ENCODE results near the gene AP3B1.

Gene AP3B1

GRCh38 chr5:78294248-78295034 is at the start of gene AP3B1:
Gene AP3B1, minus strand, starts transcription at chr5:78294698. Its CDS starts 119 bp downstream, at chr5:78294579.
- DNase-seq (ENCODE audit: low read depth in 1 of 2, low spot score in 1 of 2), result peak; percentile 95

- DNase-seq (ENCODE audit: low read depth in 1 of 2, low spot score in 1 of 2), result no peak
These were observed 46.9 kb upstream of the AP3B1 start for GRCh38 chr5:78341440-78341839.

- no peak for DNase-seq (ENCODE audit: low read depth in 1 of 2, low spot score in 1 of 2)
These were observed 45.3 kb upstream of the AP3B1 start for GRCh38 chr5:78339617-78340436.

- DNase-seq (ENCODE audit: low read depth in 1 of 2, low spot score in 1 of 2), result no peak
These were observed 42.2 kb upstream of the AP3B1 start for GRCh38 chr5:78336698-78337097.

GRCh38 chr5:78335976-78336375 is 41.5 kb upstream of the AP3B1 start:
- no peak for DNase-seq (ENCODE audit: low read depth in 1 of 2, low spot score in 1 of 2)

GRCh38 chr5:78334811-78335210 is 40.3 kb upstream of the AP3B1 start:
- DNase-seq (ENCODE audit: low read depth in 1 of 2, low spot score in 1 of 2), result no peak

- no peak for DNase-seq (ENCODE audit: low read depth in 1 of 2, low spot score in 1 of 2)
These were observed 37.1 kb upstream of the AP3B1 start for GRCh38 chr5:78331523-78332080.

- no peak for DNase-seq (ENCODE audit: low read depth in 1 of 2, low spot score in 1 of 2)
These were observed 34.2 kb upstream of the AP3B1 start for GRCh38 chr5:78328585-78329173.

GRCh38 chr5:78327761-78328510 is 33.4 kb upstream of the AP3B1 start:
- DNase-seq (ENCODE audit: low read depth in 1 of 2, low spot score in 1 of 2), result no peak

- DNase-seq (ENCODE audit: low read depth in 1 of 2, low spot score in 1 of 2), result no peak
These were observed 32.4 kb upstream of the AP3B1 start for GRCh38 chr5:78326930-78327329.

- DNase-seq (ENCODE audit: low read depth in 1 of 2, low spot score in 1 of 2), result no peak
These were observed 28.7 kb upstream of the AP3B1 start for GRCh38 chr5:78323241-78323640.

- DNase-seq (ENCODE audit: low read depth in 1 of 2, low spot score in 1 of 2), result no peak
These were observed 25.9 kb upstream of the AP3B1 start for GRCh38 chr5:78320401-78320800.

- no peak for DNase-seq (ENCODE audit: low read depth in 1 of 2, low spot score in 1 of 2)
These were observed 23.8 kb upstream of the AP3B1 start for GRCh38 chr5:78318337-78318736.

GRCh38 chr5:78317515-78317914 is 23.0 kb upstream of the AP3B1 start:
- DNase-seq (ENCODE audit: low read depth in 1 of 2, low spot score in 1 of 2), result no peak

GRCh38 chr5:78308703-78309102 is 14.2 kb upstream of the AP3B1 start:
- DNase-seq (ENCODE audit: low read depth in 1 of 2, low spot score in 1 of 2), result no peak

- DNase-seq (ENCODE audit: low read depth in 1 of 2, low spot score in 1 of 2), result no peak
These were observed 6.1 kb upstream of the AP3B1 start for GRCh38 chr5:78300464-78301045.

GRCh38 chr5:78295035-78295961 is 800 bp upstream of the AP3B1 start:
- peak; percentile 8 to 25 for DNase-seq (ENCODE audit: low read depth in 1 of 2, low spot score in 1 of 2)

GRCh38 chr5:78293851-78294247 is 649 bp downstream of the AP3B1 start:
- DNase-seq (ENCODE audit: low read depth in 1 of 2, low spot score in 1 of 2), result no peak

GRCh38 chr5:78291687-78292086 is 2.8 kb downstream of the AP3B1 start:
- no peak for DNase-seq (ENCODE audit: low read depth in 1 of 2, low spot score in 1 of 2)
